ENCODE results near the gene SPATA16. TPM values are rescaled to one million over a fixed set of nuclear protein-coding genes. Genes with fewer than 3 reads are reported as not detected.

The SPATA16 gene
- total RNA-seq, 4 donors from 2014 or later: not detected

DNA sequence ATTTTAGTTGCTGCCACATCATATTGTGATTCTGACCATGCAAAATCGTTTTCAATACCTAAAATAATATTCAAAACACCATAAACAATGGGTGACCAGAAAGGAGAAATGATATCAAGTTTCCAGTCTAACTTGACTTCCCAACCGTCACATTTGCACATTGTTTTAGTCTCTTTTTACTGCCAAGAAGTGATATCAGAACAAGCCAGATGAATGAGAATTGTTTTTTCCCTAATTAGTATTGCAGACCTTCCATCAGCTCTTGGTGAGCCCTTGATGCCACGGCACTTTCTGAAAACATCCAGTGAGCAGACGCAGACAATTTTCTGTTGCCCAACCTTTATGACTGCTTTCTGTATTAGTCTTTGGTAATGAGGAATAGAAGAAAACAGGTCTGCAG is 62.5 kb downstream of the SPATA16 start:
- intact Hi-C loops (cut with DNase I; ENCODE audit: low total_unique reads): no loop called here
- WGBS, 2 donors: 55 to 58% methylated on average over 4 of the region's 4 CpGs

DNA sequence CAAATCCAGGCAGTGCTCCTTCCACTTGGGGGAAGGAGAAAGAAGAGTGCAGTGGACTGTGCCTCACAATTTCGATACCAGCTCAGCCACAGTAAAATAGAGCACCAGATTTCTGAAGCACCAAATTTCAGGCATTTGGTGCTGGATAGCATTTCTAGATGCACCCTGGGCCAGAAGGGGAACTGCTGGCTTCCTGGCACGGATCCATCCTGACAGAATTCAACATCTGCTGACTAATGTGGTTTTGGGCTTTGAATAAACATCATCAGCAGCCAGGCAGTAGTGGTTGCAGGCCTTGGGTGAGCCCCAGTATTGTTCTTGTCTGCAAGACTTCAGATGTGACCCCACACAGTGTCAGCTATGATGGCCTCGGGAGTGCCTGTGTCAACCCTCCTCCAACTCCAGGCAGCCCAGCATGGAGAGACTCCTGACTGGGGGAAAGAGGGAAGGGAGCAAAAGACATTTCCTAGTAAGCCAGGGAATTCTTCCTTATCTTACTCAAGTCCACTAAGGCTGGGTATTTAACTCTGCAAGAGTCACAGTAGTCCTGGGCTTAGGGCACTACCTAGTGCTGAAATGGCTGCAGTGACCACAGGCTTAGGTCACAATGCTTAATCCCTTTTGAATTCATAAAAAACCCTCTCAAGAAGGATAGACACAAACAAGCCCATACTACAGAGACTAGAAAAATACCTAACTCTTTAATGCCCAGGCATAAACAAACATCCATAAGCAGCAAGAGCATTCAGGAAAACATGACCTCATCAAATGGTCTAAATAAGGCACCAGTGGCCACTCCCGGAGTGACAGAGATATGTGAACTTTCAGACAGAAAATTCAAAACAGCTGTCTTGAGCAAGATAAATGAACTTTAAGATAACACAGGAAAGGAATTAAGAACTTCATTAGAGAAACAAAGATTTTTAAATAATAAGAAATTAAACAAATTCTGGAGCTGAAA is 74.7 kb downstream of the SPATA16 start:
- intact Hi-C loops (cut with DNase I; ENCODE audit: low total_unique reads): no loop called here
- TF ChIP-seq, protein P1, sequence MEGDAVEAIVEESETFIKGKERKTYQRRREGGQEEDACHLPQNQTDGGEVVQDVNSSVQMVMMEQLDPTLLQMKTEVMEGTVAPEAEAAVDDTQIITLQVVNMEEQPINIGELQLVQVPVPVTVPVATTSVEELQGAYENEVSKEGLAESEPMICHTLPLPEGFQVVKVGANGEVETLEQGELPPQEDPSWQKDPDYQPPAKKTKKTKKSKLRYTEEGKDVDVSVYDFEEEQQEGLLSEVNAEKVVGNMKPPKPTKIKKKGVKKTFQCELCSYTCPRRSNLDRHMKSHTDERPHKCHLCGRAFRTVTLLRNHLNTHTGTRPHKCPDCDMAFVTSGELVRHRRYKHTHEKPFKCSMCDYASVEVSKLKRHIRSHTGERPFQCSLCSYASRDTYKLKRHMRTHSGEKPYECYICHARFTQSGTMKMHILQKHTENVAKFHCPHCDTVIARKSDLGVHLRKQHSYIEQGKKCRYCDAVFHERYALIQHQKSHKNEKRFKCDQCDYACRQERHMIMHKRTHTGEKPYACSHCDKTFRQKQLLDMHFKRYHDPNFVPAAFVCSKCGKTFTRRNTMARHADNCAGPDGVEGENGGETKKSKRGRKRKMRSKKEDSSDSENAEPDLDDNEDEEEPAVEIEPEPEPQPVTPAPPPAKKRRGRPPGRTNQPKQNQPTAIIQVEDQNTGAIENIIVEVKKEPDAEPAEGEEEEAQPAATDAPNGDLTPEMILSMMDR (IDR thresholded peaks at IDR 0.05): no peak
- no peak for TF ChIP-seq POLR2A (IDR thresholded peaks at IDR 0.05)
- DNase-seq (ENCODE audit: low spot score in 2 of 2): no peak
- WGBS, 2 donors: 37 to 41% methylated on average over 4 of the region's 4 CpGs
- no peak overlapping the region for H3K4me3 ChIP-seq (ENCODE audit: low read depth, poor library complexity, severe bottlenecking)

More for the DNA sequence above, 62.5 kb downstream of the SPATA16 start:
- no peak overlapping the region for H3K4me3 ChIP-seq (ENCODE audit: low read depth, poor library complexity, severe bottlenecking)
- no peak for TF ChIP-seq POLR2A (IDR thresholded peaks at IDR 0.05)
- TF ChIP-seq, protein P1 (IDR thresholded peaks at IDR 0.05): no peak
- no peak for DNase-seq (ENCODE audit: low spot score in 2 of 2)

DNA sequence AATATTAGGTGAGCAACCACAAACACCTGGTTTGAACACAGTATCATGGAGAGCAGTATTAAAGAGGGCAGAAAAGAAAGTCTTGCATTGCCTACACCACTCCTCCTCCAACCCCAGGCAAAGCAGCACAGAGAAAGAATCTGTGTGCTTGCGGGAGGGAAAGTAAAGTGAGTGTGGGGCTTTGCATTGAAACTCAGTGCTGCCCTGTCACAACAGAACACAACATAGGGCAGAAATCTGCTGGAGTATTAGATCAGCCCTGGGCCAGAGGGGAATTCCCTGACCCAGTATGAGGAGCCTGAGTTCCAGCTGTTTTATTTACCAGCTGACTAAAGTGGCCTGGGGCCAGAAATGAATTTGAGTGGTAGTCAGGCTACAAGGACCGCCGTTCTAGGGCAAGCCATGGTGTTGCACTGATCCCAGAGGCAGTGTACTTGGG is 75.5 kb downstream of the SPATA16 start:
- no peak for DNase-seq (ENCODE audit: low spot score in 2 of 2)
- TF ChIP-seq, protein P1 (IDR thresholded peaks at IDR 0.05): no peak
- TF ChIP-seq POLR2A (IDR thresholded peaks at IDR 0.05): no peak
- intact Hi-C loops (cut with DNase I; ENCODE audit: low total_unique reads): no loop called here
- WGBS, 2 donors: 30 to 32% methylated on average over 3 of the region's 3 CpGs
- no peak overlapping the region for H3K4me3 ChIP-seq (ENCODE audit: low read depth, poor library complexity, severe bottlenecking)

DNA sequence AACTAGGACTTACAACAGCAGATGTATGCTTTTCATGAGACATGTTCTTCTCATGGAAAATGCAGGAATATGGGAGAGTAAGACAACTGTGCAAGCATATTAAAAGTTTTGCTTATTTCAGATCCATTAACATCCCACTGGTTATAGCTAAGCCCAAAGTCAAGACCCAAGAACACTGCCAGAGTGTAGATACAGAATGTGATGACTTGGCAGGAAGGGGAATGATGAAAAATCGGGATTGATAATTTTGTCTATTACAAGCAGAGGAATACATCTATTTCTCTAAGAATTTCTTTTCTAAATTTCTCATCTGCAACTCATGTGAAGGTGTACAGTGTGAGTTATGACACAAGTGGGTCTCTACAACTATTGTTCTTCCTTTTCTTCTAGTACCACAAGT is 76.4 kb downstream of the SPATA16 start:
- no peak for TF ChIP-seq POLR2A (IDR thresholded peaks at IDR 0.05)
- TF ChIP-seq, protein P1 (IDR thresholded peaks at IDR 0.05): no peak
- H3K4me3 ChIP-seq (ENCODE audit: low read depth, poor library complexity, severe bottlenecking): no peak overlapping the region
- 86 to 90% methylated on average over 1 of the region's 1 CpG for WGBS, 2 donors
- no peak for DNase-seq (ENCODE audit: low spot score in 2 of 2)
- intact Hi-C loops (cut with DNase I; ENCODE audit: low total_unique reads): no loop called here

DNA sequence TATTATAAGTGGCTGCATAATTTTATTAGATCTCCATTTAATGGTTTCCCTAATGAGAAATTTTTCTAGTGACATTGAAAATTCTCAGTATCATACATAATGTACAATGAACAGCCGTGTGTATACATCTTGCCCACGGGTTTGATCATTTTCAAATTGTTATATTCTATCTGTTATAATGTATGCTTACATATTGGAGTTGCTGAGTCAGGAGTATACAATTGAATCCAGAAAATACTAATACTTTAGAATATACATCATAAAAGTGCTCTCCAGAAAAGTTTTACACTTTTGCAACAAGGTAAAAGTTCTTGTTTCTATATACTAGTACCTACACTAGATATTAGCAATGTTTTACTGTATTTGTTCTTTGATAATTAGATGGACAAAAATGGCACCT is 82.8 kb downstream of the SPATA16 start:
- intact Hi-C loops (cut with DNase I; ENCODE audit: low total_unique reads): no loop called here
- no peak for DNase-seq (ENCODE audit: low spot score in 2 of 2)
- 86 to 89% methylated on average over 2 of the region's 2 CpGs for WGBS, 2 donors
- TF ChIP-seq, protein P1 (IDR thresholded peaks at IDR 0.05): no peak
- TF ChIP-seq POLR2A (IDR thresholded peaks at IDR 0.05): no peak
- H3K4me3 ChIP-seq (ENCODE audit: low read depth, poor library complexity, severe bottlenecking): no peak overlapping the region

Data from lower leg skin (tissue), 4 donors.